GM21390 (cell line): ENCODE measurements around the gene FHIT.
"Not testable (repeated sequence)": the region's sequence is repeated elsewhere in the genome, so short reads cannot be mapped to it uniquely, and the experiment has no call there.

Experiments
- ATAC-seq: cut with Tn5 transposase; IDR thresholded peaks from one replicate; pipeline ENCODE4 v1.9.1; 2021; ENCODE audit not compliant: unreplicated experiment

Gene FHIT

DNA sequence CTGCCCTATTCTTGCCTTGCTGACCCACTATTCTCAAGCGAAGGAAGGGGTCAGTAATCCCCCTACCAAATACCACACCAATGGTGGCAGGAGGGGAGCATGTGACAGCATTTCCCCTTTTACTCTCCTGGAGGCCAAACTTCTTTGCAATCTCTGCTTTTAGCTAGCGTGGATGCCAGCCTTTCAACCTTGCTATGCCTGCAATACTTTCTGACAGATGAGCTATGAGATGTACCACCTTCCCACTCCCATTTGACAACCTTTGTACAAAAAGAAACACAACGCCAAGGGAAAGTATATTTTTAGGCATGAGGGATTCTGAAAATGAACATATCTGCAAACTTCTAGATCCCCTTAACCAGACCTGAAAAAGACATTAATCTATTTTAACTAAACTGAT is 302.1 kb downstream of the FHIT start:
- no peak for ATAC-seq

DNA sequence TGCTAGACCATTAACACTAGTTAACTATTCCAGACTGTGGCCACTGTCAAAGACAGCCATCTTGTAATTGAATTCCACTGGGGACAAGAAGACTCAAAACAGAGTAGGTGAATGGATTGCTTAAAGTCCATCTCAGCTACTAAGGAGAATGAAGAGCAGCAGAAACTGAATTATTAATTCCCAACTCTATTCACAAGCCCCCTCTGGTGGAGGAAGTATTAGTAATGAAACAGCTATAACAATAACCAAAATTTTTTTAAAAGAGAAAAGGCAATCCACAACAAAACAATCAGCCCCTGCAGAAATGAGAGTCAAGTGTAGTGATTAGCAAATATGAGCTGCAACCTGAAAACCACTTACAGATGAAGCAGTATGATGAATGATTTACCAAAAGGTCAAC is 302.8 kb downstream of the FHIT start:
- no peak for ATAC-seq

DNA sequence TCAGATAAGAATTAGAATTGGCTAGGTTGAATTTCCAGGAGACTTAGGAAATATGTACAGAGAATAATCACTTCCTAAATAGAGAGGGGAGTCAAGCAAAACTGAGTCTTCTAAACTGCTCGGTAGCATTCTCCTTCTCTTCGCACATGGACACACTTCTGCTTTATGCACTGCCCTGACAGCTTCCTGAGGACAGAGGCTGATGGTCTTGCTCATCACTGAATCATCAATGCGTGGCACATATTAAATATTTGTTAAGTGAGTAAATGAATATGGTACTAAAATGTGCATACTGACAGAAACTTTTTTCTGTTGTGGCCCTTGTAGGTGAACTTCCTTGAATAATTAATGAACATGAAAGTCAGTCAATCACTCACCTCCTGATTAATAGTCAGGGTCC is 315.5 kb downstream of the FHIT start:
- no peak for ATAC-seq

DNA sequence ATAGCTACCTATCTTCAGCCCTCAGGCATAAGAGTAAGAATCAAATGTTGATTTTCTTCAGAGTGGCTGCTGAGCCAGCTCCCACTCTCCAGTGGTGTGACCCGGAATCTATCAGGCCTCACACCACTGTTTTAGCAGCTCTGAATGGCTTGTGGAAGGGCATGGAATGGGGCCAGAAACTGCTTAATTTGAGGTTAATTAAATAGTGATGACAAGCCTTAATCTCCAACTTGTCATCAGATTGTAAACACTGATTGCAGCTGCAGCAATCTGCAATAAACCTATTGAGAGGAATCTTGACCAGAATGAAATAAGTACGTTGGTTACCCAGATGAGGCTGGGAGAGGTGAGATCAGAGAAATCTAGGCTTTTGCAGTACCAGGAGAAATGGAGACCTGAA is 317.4 kb downstream of the FHIT start:
- no peak for ATAC-seq

DNA sequence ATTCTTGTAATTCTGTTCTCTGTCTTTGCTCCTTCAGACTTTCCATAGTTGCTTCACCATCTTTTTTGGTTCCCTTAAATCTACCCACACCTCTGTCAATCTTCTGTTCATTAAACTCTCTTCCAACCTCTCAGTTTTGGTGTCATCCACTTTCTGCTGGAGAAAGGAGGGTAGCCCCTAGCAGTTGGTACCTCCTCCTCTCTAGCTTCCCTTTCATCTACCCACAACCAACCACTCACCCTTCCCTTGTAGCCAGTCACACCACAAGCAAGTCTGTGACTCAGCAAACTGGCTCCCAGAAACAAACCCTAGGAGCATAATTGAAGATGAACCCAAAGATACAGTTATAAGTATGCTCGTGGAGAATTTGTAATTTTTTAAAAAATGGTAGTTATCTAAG is 318.6 kb downstream of the FHIT start:
- ATAC-seq = no peak

DNA sequence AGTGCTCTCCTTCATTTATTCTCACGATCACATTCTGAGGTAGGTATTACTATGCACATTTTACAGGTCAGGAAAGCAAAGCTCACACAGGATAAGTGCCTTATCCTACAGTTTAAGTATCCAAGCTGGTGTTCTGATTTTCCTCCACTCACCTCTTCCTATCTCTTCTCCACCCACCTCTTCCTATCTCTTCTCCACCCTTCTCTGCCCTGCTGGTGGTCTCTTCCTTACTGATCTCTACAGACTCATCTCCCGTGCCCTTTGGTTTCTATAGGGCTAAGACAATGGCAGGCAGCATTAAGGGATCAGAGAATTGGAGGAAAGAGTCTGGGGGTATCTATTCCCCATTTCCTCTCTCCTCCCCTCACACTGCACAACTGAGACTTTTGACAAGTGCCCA is 319.1 kb downstream of the FHIT start:
- no peak for ATAC-seq

DNA sequence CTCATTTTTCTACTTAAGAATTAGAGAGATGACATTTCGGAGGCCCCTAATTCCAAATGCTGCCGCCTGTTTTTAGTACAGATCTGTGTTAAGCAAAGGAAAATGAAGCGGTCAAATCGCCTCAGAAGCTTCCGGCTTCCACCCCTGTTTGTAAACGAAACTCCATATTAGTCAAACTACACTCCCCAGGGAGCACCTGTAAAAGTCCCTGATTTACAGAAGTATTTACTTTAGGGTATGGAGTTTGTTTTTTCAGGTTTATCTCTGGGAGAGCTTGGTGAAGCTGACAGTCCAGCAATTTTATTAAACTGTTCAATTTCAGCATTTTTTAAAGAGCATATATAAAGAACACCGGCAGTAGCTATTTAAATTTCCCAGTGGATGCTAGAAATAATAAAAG is 319.8 kb downstream of the FHIT start:
- no peak for ATAC-seq

DNA sequence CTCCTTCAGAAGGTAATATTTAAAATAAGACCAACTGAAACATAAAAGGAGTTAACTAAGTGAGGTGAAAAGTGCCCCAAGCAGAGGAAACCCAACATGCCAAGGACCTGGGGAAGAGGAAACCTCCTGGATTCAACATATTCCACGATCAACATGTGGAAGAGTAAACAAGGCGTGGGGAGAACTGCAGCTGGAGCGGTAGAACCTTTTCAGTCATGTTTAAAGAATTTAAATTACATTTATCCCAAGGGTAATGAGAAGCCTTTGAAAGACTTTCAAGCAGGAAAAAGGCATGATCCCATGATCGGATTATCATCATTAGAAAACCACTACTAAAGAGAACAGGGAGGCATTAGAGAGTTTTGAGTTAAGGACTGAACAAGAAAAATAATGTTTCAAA is 330.7 kb downstream of the FHIT start:
- ATAC-seq = no peak

DNA sequence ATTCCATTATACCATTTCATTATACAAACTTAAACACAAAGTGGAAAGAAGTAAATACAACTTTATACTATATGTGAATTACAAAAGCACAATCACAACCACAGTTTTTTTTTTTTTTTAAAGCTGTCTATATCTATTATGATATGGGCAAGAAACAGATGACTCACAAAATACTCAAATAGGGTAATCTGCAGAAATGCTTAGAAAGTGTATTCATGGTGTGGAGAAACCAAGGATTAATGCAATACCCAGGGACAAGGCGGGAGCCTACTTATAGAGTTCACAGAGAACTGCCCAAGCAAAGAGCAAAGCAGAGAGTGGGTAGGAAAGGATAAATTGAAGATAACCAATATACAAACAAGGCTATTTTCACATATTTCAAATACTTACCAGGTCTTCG is 332.0 kb downstream of the FHIT start:
- ATAC-seq = no peak

DNA sequence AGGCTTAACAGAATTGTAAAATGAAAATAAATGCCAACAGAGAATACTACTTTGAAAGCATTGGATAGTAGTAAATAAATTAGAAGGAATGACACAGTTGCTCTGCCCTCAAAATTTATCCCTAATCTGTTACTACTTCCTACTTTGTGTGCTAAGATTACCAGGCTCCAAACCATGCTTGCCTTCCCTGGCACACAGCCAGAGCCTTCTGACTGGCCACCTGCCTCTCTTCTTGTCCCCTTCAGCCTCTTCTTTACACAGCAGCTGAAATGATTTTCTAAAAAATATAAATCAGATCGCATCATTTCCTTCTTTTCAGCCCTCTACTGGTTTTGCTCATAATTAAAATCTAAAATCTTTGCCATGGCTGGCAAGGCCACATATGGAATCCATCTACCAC is 334.1 kb downstream of the FHIT start:
- ATAC-seq = no peak

DNA sequence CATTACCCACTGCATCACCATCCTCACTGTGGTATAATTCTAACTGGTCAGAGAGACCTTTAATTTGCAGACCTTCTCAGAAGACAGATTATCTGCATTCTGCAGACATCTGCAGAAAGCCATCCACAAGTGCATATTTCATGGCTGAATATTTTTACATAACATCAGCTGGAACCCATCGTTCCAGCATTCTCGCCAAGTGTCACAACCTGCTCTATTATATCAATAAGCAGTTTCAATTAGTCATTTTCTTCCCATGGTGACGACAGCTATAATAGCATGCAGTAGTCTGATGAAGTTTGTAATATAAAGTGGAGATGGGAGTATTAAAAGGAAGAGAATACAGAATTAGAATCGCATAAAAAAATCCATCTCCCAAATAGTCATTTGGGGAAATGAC is 334.7 kb downstream of the FHIT start:
- no peak for ATAC-seq

DNA sequence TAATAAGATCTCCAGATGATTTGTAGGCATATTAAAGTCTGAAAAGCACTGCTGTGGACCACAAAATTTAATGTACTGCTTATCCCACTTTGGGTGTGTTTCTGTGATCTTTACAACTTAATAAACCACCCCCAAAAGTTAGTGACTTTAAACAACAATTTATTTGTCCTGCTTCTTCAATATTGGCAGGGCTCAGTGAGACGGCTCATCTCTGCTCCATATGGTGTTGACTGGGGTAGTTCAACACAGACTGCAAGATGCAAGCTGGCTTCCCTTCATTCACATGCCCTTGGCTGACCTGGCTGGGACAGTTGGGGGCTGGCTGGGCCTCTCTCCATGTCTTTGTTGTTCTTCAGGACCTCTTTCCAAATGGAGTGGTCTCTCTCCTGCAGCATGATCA is 337.8 kb downstream of the FHIT start:
- ATAC-seq = no peak

DNA sequence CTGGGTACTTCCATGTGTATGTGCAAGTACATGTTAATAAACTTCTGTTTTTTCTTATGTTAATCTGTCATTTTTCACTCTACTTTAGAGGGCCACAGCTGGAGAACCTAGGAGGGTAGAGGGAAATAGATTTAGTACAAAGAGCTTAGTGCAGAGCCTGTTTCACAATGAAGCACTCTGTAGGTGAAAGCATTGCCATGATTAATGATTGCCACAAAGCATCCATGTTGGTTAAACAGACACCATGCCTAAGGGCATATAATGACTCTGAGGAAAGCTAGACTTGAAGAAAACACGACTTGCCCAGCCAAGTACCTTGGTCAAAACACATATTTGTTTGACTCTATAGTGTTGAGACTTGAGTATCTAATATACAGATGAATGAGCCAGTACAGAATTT is 338.4 kb downstream of the FHIT start:
- no peak for ATAC-seq

DNA sequence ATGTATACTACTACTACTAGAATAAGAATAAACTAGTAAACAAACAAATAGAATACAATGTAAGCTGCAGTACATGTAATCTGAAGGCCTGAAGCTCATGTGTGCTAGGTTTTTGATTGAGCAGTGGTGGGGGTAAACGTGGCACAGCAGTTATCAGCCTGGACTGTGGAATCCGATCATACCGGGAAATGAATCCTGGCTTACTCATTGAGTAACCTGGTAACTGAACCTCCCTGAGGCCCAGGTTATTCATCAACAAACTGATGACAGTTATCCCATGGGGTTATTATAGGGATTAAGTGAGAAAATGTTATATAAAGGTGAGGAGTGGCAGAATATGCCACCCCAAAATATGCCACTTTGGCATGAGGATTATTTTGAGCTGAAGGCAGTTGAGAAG is 339.1 kb downstream of the FHIT start:
- ATAC-seq = no peak

DNA sequence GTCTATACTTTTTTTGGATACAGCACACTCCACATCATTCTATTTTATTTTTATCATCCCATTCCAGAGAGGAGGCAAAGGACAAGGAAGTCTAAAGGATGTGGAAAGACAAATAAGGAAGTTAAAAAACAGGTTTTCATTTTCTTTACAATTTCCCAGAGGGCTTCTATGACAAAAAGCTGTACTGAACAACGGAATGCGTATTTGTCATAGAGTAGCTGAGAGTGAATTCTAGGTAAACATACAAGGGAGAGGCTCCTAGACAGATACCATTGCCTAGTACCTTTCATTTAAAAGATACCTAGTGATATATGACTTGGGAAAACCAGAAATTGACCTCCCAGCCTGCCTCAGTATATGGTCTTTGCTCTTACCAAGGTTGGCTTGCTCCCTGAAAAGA is 341.7 kb downstream of the FHIT start:
- no peak for ATAC-seq

DNA sequence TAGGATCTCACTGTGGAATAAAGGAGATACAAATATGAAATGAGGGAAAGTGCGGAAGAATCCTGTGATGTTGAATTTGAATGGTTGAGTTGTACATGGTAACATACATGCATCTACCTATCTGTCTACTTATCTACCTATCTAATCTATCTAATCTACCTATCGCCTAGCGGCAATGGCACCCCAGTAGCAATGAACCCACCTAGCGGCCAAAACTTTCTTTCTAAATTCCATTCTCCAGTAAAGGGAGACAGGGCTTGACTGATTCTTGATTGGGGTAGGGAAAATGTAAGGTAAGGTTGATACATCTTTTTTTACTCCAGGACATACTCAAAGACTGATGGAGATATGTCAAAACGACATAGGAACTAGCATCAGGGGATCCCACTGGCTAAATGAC is 345.0 kb downstream of the FHIT start:
- ATAC-seq = no peak

DNA sequence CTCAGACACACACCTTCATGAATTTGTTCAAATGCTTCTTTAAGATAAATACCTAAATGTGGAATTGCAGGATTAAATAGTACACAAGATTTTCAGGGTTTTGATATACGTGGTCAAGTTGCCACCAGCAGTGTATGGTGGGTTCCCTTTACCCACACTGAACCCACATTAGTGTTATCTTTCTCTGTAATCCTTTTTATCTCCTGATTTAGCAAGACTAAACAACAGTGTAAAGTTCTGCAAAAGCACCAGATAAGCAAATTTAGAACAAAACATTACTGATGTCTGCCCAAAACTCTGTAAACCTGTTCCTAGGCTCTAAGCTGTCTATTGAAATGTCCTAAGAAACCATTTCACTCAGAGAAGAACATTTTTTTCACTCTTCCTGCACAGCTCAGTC is 352.9 kb downstream of the FHIT start:
- no peak for ATAC-seq

DNA sequence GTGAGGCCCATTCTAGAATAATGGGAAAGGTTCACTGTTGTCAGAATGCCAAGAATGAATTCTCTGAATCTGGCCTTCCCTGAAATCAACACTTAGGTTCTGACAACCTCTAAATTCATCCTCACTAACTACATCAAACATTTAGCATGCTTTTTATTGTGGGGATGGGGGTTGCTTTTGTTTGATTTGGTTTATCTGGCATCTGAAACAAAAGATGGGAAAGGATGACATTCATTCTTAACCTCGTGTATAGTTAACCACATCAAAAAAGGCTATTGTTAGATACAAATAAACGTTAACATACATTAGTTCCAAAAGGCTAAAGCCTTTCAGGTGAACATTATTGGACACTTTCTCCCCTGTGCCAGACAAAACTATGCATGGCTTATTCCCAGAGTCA is 357.3 kb downstream of the FHIT start:
- ATAC-seq = no peak

DNA sequence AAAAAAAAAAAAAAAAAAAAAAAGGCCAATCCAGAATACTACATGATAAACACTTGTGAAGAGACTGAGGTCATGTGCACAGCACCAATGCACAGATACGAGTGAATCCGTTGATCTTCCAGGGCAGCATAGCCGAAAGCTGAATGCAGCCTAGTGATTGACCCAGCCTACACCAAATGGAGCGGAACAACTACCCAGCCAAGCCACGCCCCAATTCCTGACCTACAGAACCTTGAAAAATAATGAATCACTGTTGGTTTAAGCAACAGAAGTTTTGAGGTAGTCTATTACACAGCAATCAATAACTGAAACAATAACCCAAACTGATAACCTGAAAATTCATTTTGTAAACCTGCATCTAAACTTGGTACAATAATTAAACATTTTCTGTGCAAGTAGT is 361.0 kb downstream of the FHIT start:
- ATAC-seq = no peak

DNA sequence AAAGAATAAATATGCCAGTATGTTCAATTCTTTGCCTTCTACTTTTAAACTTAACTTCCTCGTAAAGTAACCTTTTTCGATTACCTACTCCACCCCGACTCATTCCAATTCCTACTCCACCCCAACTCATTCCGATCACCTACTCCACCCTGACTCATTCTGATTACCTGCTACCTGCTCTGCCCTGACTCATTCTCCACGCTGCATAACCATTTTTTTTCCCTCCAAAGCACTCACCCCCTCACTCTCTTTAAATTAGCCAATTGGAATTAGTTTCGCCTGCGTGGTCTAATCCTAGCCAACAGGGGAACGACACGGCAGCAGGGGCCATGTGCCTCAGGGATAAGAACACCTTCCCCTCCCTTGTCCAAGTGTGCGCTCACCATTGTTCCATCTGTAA is 362.3 kb downstream of the FHIT start:
- ATAC-seq = not testable (repeated sequence)

DNA sequence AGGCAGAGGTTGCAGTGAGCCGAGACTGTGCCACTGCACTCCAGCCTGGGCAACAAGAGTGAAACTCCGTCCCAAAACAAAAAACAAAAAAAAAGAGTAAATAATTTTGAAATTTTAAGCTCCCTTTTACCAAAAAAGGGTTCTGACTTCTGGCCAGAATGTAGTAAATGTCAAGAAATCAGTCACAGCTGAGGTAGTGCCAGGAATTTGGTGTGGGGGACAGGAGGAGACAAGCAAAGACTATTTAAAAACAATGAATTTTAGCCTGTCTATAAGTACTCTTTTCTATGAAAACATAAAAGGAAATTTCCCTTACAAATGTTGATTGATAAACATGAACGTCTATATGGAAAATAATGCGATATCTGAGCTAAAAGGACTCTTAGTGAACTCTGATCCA is 363.7 kb downstream of the FHIT start:
- ATAC-seq = no peak

DNA sequence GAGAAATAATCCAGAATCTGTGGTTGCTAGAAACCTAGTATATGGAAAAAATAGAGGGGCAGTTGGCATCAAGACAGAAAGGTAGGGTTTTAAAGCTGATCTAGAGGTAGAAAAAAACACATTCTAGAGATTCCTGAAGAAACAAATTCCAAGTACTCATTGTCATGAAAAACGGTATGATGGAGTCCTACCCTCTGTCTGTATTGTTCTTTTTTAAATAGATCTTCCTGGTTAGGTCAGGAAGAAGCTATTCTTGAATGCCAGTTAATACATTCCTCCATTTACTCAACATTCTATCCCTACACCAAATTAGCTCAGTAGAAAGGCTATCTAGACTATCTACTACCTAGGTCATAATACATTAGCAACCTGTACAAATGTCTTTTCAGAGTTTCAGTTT is 364.7 kb downstream of the FHIT start:
- ATAC-seq = no peak

DNA sequence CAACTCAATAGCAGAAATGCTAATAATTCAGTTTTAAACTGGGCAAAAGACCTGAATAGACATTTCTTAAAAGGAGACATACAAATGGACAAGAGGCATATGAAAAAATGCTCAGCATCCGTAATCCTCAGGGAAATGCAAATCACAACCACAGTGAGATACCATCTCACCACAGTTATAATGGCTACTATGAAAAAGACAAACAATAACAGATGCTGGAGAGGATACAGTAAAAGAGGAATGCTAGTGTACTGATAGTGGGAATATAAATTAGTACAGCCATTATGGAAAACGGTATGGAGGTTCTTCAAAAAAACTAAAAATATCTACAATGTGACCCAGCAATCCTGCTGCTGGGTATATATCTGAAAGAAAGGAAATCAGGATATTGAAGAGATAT is 367.2 kb downstream of the FHIT start:
- ATAC-seq = no peak

DNA sequence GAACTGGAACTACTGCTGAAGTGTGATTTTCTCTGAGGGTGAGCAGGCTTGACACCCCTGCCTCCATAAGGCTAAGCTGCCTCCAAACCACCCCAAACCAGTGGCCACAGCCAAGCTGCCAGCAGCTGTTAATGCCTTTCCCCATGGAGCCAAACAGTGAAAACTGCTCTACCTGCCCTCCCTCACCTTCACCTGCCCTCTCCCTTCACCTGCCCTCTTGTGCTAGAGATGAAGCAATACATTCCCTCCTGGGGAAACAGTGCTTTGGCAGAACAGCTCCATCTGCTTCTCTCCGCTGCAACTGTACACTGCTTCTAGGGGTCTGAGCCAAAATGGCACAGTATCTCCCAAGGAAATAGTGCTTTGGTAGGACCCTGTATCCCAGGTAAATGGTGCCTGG is 374.1 kb downstream of the FHIT start:
- no peak for ATAC-seq
